Sigmoid colon (tissue), 7 donors: Measurements from ENCODE around the gene RPL37A. TPM values are rescaled to one million over a fixed set of nuclear protein-coding genes. Genes with fewer than 3 reads are reported as not detected.

Source experiments
- DNase-seq: peaks from one replicate; pipeline ENCODE4 v3.0.0-alpha.2; 2019
- H3K27ac ChIP-seq, 4 donors: fragments of 200-600 bp; sonication (generic); one replicate each; pipeline ENCODE4 v1.5.1; 2016 to 2019; ENCODE audit warnings: mild to moderate bottlenecking in 1 of 4
- H3K27me3 ChIP-seq, 3 donors: fragments of 200-600 bp; sonication (generic); one replicate each; pipeline ENCODE4 v1.5.1; 2019; ENCODE audit warnings: mild to moderate bottlenecking in 1 of 3
- H3K36me3 ChIP-seq, 4 donors: fragments of 200-600 bp; sonication (generic); one replicate each; pipeline ENCODE4 v1.5.1; 2016 to 2019
- H3K4me1 ChIP-seq, 4 donors: fragments of 200-600 bp; sonication (generic); one replicate each; pipeline ENCODE4 v1.5.1; 2017 to 2019
- H3K4me3 ChIP-seq, 4 donors: fragments of 200-600 bp; sonication (generic); one replicate each; pipeline ENCODE4 v1.5.1; 2017 to 2019; ENCODE audit warnings: mild to moderate bottlenecking in 2 of 4, moderate library complexity in 1 of 4
- H3K9me3 ChIP-seq, 4 donors: fragments of 200-600 bp in 3 of 4; sonication (generic) in 3 of 4; one replicate each; pipeline versions ENCODE4 v1.5.1 to v1.6.1; 2013 to 2019
- EP300 ChIP-seq, 4 donors: sonication (generic); formaldehyde crosslinking; IDR thresholded peaks; one replicate each; pipeline ENCODE4 v1.6.1; 2017; ENCODE audit warnings: antibody characterized with exemption in 4 of 4
- POLR2A ChIP-seq, 2 donors: fragments of 450-650 bp; IDR thresholded peaks; one replicate each; pipeline ENCODE4 v1.6.1; 2016; ENCODE audit warnings: antibody characterized with exemption in 2 of 2, mild to moderate bottlenecking in 2 of 2, moderate library complexity in 2 of 2
- POLR2AphosphoS5 ChIP-seq, 4 donors: sonication (generic); formaldehyde crosslinking; IDR thresholded peaks; one replicate each; pipeline ENCODE4 v1.6.1; 2017; ENCODE audit warnings: antibody characterized with exemption in 4 of 4
- WGBS, 2 donors: extraction: QIAGEN DNeasy Blood & Tissue Kit; methylation state at CpG; one replicate each; pipeline ENCODE4 v1.1.7; 2013; 5-methylcytosine and 5-hydroxymethylcytosine counted together
- intact Hi-C: fragments of 100-400 bp; cut with DNase I; formaldehyde crosslinking; loops from one replicate; pipeline ENCODE4 v1.15.1; 2023
- polyA plus RNA-seq, 3 donors: library from polyadenylated mRNA; stranded (reverse); fragments of 200-250 nt; gene quantifications; one replicate each; pipeline ENCODE4 v1.2.3, GENCODE V29; 2013
- total RNA-seq, 4 donors: library from RNA; depleted of rRNA; stranded (reverse); fragments of >200 nt; gene quantifications; one replicate each; pipeline ENCODE4 v1.1.0, GENCODE V29; 2016
- TF ChIP-seq, protein P1 (sequence below), 4 experiments: fragments of 450-650 bp in 3 of 4; fragments of 200-600 bp in 1 of 4; IDR thresholded peaks; one replicate each; pipeline ENCODE4 v1.5.1; 2016 to 2019; ENCODE audit warnings: antibody characterized with exemption in 4 of 4, mild to moderate bottlenecking in 3 of 4, moderate library complexity in 2 of 4
- donor health status: healthy with polysubstance abuse.
- donor health status: Bipolar disorder and iron deficiency.
- donor health status: healthy.

Gene RPL37A
- total and polyA plus RNA-seq, 7 donors = 991 to 6,789 (median 2,007) TPM

DNA sequence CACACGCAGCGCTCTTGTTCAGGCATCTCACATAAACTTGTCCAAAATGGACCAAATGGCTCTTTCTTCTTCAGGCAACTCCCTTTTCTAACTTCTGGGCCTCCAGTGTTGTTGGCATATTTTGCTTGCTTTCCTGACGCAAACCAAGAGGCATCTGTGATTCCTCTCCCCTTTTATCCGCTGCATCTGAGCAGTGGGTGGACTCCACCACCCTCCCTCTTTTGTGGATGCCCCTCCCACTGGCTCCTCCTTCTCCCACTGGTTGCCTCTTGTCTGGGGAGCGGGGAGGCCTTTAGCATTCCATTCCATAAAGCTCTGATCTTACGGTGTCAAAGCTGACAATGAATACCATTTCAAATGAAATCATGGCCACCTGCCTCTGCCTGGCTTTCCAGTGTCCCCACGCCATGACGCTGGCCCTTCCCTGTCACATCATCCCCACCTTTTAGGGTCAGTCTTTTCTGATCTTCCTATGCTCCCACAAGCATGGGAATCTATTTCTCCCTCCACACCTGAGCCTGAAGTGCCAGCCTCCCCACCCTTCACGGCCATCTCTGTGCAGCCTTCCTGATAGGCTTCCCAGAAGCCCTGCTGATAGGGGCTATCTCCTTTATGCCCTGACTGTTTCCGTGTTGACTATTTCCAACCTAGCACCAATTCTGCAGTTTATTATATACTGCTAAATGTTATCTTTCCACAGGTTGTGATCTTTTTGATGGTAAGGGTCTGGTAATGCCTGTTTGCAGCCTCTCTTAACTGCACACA lies 51.5 kb downstream of the RPL37A start:
- peaks cover 0 to 82% (median 63%) of the 10 kb centered on the region in 4 donors for H3K4me1 ChIP-seq
- no peaks in the 10 kb centered on the region for H3K9me3 ChIP-seq
- H3K27ac ChIP-seq = peak overlapping the region; percentile 69 to 86 (median 75)
- 81 to 88% methylated on average over 10 of the region's 10 CpGs for WGBS, 2 donors
- H3K27me3 ChIP-seq = no peaks in the 10 kb centered on the region
- no peak overlapping the region for H3K4me3 ChIP-seq
- intact Hi-C loops = no loop called here
- TF ChIP-seq POLR2AphosphoS5 (IDR thresholded peaks at IDR 0.05) = peak in 3 of 4 donors; percentile 41 to 64 (median 54)
- TF ChIP-seq POLR2A (IDR thresholded peaks at IDR 0.05) = no peak
- TF ChIP-seq, protein P1, sequence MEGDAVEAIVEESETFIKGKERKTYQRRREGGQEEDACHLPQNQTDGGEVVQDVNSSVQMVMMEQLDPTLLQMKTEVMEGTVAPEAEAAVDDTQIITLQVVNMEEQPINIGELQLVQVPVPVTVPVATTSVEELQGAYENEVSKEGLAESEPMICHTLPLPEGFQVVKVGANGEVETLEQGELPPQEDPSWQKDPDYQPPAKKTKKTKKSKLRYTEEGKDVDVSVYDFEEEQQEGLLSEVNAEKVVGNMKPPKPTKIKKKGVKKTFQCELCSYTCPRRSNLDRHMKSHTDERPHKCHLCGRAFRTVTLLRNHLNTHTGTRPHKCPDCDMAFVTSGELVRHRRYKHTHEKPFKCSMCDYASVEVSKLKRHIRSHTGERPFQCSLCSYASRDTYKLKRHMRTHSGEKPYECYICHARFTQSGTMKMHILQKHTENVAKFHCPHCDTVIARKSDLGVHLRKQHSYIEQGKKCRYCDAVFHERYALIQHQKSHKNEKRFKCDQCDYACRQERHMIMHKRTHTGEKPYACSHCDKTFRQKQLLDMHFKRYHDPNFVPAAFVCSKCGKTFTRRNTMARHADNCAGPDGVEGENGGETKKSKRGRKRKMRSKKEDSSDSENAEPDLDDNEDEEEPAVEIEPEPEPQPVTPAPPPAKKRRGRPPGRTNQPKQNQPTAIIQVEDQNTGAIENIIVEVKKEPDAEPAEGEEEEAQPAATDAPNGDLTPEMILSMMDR (IDR thresholded peaks at IDR 0.05) = no peak
- TF ChIP-seq EP300 (IDR thresholded peaks at IDR 0.05) = peak in 1 of 4 donors; percentile 31
- H3K36me3 ChIP-seq = no peaks in the 10 kb centered on the region
- DNase-seq = peak; percentile 71

GRCh38 chr2:216551234-216552068 lies 52.8 kb downstream of the RPL37A start:
- Histone ChIP-seq H3K27me3 (no peaks in the 10 kb centered on the region), H3K27ac (peak overlapping the region; percentile 69 to 86 (median 75)), H3K36me3 (no peaks in the 10 kb centered on the region), H3K9me3 (no peaks in the 10 kb centered on the region), H3K4me1 (peaks cover 0 to 91% (median 69%) of the 10 kb centered on the region in 4 donors), H3K4me3 (no peak overlapping the region)
- WGBS, 2 donors = 17 to 63% methylated on average over 8 of the region's 8 CpGs
- no peak for DNase-seq
- TF ChIP-seq, protein P1 (IDR thresholded peaks at IDR 0.05) = no peak
- peak in 1 of 4 donors; percentile 24 for TF ChIP-seq POLR2AphosphoS5 (IDR thresholded peaks at IDR 0.05)
- intact Hi-C loops = no loop called here

DNA sequence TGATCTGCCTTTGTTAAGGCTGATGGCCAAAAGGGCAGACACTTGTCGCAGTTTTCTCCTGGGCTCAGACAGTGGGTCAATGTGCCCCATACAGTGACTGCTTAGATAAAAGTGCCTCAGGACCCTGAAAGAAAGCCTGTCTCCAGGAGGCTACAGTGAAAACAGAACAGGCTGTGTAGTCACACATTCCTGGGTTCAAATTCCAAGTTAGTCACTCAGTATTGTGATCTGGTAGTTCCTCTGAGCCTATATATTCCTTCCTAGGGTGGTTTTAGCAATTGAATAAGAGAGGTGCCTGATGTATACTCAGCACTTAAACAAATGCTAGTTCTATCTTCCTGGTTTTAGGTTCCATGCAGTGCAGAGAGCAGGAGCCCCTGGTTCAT lies 54.4 kb downstream of the RPL37A start:
- no peak for DNase-seq
- Histone ChIP-seq H3K27ac (peak overlapping the region in 3 of 4 donors; percentile 74 to 86 (median 76)), H3K4me1 (peaks cover 0 to 76% (median 55%) of the 10 kb centered on the region in 4 donors), H3K36me3 (no peaks in the 10 kb centered on the region), H3K9me3 (no peaks in the 10 kb centered on the region), H3K27me3 (no peaks in the 10 kb centered on the region), H3K4me3 (no peak overlapping the region)
- TF ChIP-seq, protein P1 (IDR thresholded peaks at IDR 0.05) = no peak
- TF ChIP-seq POLR2AphosphoS5 (IDR thresholded peaks at IDR 0.05) (no peak), EP300 (IDR thresholded peaks at IDR 0.05) (no peak), POLR2A (IDR thresholded peaks at IDR 0.05) (no peak)
- intact Hi-C loops = no loop called here
- 98% methylated on average over 1 of the region's 1 CpG for WGBS, 2 donors

Other genes with a start within 250 kb of the RPL37A start
- under 1 TPM in 2 of 4 donors, not detected in 2; under 0.01 to 0.14 TPM for gene MARCHF4, start 126.4 kb upstream of the RPL37A start, total RNA-seq
- gene MARCHF4, start 126.4 kb upstream of the RPL37A start, polyA plus RNA-seq = under 1 TPM in 1 of 3 donors, not detected in 2; 0.20 TPM
- gene SMARCAL1, start 86.4 kb upstream of the RPL37A start, total RNA-seq = 10 to 100 TPM in 3 of 4 donors, 1 to 10 TPM in 1; 7.5 to 21.3 (median 16.8) TPM
- gene SMARCAL1, start 86.4 kb upstream of the RPL37A start, polyA plus RNA-seq = 10 to 100 TPM in 2 of 3 donors, 1 to 10 TPM in 1; 7.8 to 12.3 (median 11.1) TPM
- gene IGFBP2, start 134.6 kb downstream of the RPL37A start, total RNA-seq = 10 to 100 TPM in 3 of 4 donors, 1 to 10 TPM in 1; 6.3 to 45.7 (median 21.9) TPM
- gene IGFBP2, start 134.6 kb downstream of the RPL37A start, polyA plus RNA-seq = 10 to 100 TPM; 30.8 to 33.5 (median 33.0) TPM
- gene IGFBP5, start 196.7 kb downstream of the RPL37A start, total RNA-seq = 100 to 1,000 TPM; 254 to 773 (median 488) TPM
- gene IGFBP5, start 196.7 kb downstream of the RPL37A start, polyA plus RNA-seq = 100 to 1,000 TPM in 1 of 3 donors, 10 to 100 TPM in 2; 13.6 to 131 (median 36.0) TPM